Activated CD8-positive, alpha-beta T cell treated with anti-CD3 and anti-CD28 coated beads for 36 hours (primary cell): ENCODE results near the gene EHMT1. TPM values are rescaled to one million over a fixed set of nuclear protein-coding genes. Genes with fewer than 3 reads are reported as not detected.
"Not testable (repeated sequence)": the region's sequence is repeated elsewhere in the genome, so short reads cannot be mapped to it uniquely, and the experiment has no call there.

Source experiments
- ATAC-seq: fragments of 200-7000 bp; cut with Tn5 transposase; one replicate; pipeline ENCODE4 v1.10.0; 2021; ENCODE audit warnings: mild to moderate bottlenecking, moderate library complexity
- CTCF ChIA-PET: fragments of 350-600 bp; sonication (Branson Sonifier 250); formaldehyde crosslinking; loops from one replicate; lab custom pipeline; 2021; ENCODE audit warnings: antibody characterized with exemption; lab: Charles Lee
- POLR2A ChIA-PET: fragments of 350-600 bp; sonication (Branson Sonifier 250); formaldehyde crosslinking; loops from one replicate; lab custom pipeline; 2021; ENCODE audit warnings: antibody characterized with exemption; lab: Charles Lee
- DNase-seq: peaks from one replicate; pipeline ENCODE4 v3.0.0-alpha.2; 2020
- H3K27ac Mint-ChIP-seq: one replicate; pipeline ENCODE4 v1.8.0; 2021; ENCODE audit warnings: mild to moderate bottlenecking, mixed read lengths
- H3K27me3 Mint-ChIP-seq: one replicate; pipeline ENCODE4 v1.8.0; 2021; ENCODE audit warnings: mixed read lengths
- H3K36me3 Mint-ChIP-seq: one replicate; pipeline ENCODE4 v1.8.0; 2021; ENCODE audit warnings: low read depth, mixed read lengths
- H3K4me1 Mint-ChIP-seq: one replicate; pipeline ENCODE4 v1.8.0; 2021; ENCODE audit warnings: low read depth, mixed read lengths
- H3K4me3 Mint-ChIP-seq: one replicate; pipeline ENCODE4 v1.8.0; 2021; ENCODE audit warnings: mild to moderate bottlenecking, moderate library complexity, mixed read lengths
- H3K9me3 Mint-ChIP-seq: one replicate; pipeline ENCODE4 v1.8.0; 2021; ENCODE audit warnings: mixed read lengths
- intact Hi-C: fragments of 100-400 bp; cut with micrococcal nuclease; formaldehyde crosslinking; loops from one replicate; pipeline ENCODE4 v1.10.0; 2022
- total RNA-seq, 2 experiments: library from RNA; stranded (reverse); gene quantifications; one replicate each; pipeline ENCODE4 v1.2.3, GENCODE V29; 2021
- TF ChIP-seq, protein P1 (sequence below): fragments of 200-600 bp; IDR thresholded peaks from one replicate; pipeline ENCODE4 v1.8.0; 2022; ENCODE audit warnings: antibody characterized with exemption, mild to moderate bottlenecking

Gene EHMT1
- total RNA-seq, 2 experiments from 2014 or later, result 62.1 to 67.1 TPM

DNA sequence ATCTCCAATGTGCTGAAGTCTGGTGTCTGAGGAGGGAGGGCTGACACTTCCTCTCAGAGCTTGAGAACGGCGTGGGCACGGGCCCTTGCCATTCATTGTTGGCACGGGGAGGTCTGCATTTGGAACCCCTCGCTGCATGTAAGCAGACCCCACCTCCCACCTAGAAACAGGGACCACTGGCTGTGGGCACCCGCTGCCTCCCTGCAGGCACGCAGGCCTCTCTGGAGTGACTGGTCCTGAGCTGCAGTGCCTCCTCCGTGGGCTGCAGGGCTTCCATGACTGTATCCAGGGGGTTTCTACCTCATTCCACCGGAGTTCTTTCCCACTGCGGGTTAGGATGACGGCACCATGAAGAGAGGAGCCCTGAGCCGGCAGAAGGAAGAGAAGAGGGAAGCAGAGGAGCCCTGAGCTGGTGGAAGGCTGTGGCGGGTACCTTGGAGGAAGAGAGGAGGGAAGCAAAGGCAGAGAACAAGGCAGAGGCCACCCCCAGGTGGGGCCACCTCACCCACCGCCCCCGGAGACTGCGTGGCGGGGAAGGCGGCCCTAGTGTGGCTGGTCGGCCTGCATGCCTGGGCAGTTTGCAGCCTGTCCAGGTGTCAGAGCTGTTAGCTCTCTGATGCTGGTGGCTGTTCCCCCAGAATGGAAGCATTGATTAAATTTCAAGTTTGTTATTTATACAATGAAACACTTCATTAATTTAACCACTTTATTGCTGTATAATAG, 183.9 kb downstream of the EHMT1 start:
- intact Hi-C loops, result no loop called here

GRCh38 chr9:137804908-137805630, 186.3 kb downstream of the EHMT1 start:
- TF ChIP-seq, protein P1, sequence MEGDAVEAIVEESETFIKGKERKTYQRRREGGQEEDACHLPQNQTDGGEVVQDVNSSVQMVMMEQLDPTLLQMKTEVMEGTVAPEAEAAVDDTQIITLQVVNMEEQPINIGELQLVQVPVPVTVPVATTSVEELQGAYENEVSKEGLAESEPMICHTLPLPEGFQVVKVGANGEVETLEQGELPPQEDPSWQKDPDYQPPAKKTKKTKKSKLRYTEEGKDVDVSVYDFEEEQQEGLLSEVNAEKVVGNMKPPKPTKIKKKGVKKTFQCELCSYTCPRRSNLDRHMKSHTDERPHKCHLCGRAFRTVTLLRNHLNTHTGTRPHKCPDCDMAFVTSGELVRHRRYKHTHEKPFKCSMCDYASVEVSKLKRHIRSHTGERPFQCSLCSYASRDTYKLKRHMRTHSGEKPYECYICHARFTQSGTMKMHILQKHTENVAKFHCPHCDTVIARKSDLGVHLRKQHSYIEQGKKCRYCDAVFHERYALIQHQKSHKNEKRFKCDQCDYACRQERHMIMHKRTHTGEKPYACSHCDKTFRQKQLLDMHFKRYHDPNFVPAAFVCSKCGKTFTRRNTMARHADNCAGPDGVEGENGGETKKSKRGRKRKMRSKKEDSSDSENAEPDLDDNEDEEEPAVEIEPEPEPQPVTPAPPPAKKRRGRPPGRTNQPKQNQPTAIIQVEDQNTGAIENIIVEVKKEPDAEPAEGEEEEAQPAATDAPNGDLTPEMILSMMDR, result no peak
- ChIA-PET POLR2A (no interaction called here), CTCF (no interaction called here)
- DNase-seq (no peak), ATAC-seq (no peak)
- no peaks in the 10 kb centered on the region for H3K27me3 Mint-ChIP-seq
- intact Hi-C loops, result no loop called here
- H3K36me3 Mint-ChIP-seq, result peaks cover 36% of the 10 kb centered on the region
- no peak overlapping the region for H3K4me3 Mint-ChIP-seq
- no peaks in the 10 kb centered on the region for H3K9me3 Mint-ChIP-seq
- H3K27ac Mint-ChIP-seq, result no peak overlapping the region
- H3K4me1 Mint-ChIP-seq, result peaks cover 6% of the 10 kb centered on the region

More for the DNA sequence above, 183.9 kb downstream of the EHMT1 start:
- CTCF ChIA-PET, result no interaction called here
- Mint-ChIP-seq H3K27ac (no peak overlapping the region), H3K4me1 (peaks cover 4% of the 10 kb centered on the region), H3K27me3 (no peaks in the 10 kb centered on the region), H3K36me3 (peaks cover 36% of the 10 kb centered on the region), H3K9me3 (no peaks in the 10 kb centered on the region), H3K4me3 (no peak overlapping the region)
- DNase-seq, result no peak
- no peak for ATAC-seq
- TF ChIP-seq, protein P1, result no peak
- POLR2A ChIA-PET, result no interaction called here

- ChIA-PET POLR2A (interaction anchor here (0.6 kb wide), 1 partner anchor 38 kb away, joined by 3 read pairs; no protein-coding TSS in a partner anchor), CTCF (interaction anchor here (1.5 to 1.7 kb wide), 2 partner anchors 135 kb away, joined by 3 to 4 read pairs; no protein-coding TSS in a partner anchor)
- TF ChIP-seq, protein P1, result no peak
- no peaks in the 10 kb centered on the region for H3K9me3 Mint-ChIP-seq
- H3K27me3 Mint-ChIP-seq, result no peaks in the 10 kb centered on the region
- ATAC-seq (no peak), DNase-seq (peak; percentile 16)
- intact Hi-C loops, result no loop called here
- peak overlapping the region; percentile 34 for H3K27ac Mint-ChIP-seq
- H3K4me1 Mint-ChIP-seq, result peaks cover 8% of the 10 kb centered on the region
- H3K36me3 Mint-ChIP-seq, result peaks cover 29% of the 10 kb centered on the region
- H3K4me3 Mint-ChIP-seq, result no peak overlapping the region
Measured at GRCh38 chr9:137807721-137808703, 189.2 kb downstream of the EHMT1 start.

DNA sequence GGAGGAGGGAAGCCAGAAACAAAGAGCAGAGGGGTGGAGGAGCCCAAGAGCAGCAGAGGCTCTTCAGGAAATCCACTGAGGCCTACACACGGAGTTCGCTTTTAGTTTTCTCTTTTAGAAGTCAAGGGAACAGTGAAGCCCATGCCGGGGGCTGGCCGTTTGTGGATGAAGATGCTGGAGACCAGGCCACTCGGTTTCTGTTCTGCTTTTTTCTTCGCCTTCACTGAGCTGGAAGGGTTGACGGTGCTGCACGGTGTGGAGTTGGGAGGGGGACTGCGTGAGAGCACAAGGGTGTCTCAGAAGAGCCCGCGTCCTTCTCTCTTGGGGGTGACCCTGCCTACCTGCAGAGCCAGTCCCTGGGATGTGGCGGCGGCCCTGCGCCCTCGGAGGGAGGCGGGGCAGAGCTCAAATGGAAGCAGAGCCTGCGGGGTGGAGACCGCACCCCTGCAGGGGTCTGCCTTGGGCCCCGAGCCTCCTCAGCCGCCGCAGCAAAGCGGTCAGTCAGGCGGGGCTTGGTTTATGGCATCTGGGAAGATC, 190.3 kb downstream of the EHMT1 start:
- no peak overlapping the region for H3K4me3 Mint-ChIP-seq
- peaks cover 8% of the 10 kb centered on the region for H3K4me1 Mint-ChIP-seq
- peaks cover 23% of the 10 kb centered on the region for H3K36me3 Mint-ChIP-seq
- no peaks in the 10 kb centered on the region for H3K9me3 Mint-ChIP-seq
- ChIA-PET POLR2A (no interaction called here), CTCF (interaction anchor here (1.7 kb wide), 1 partner anchor 136 kb away, joined by 3 read pairs; no protein-coding TSS in a partner anchor)
- no peaks in the 10 kb centered on the region for H3K27me3 Mint-ChIP-seq
- no peak overlapping the region for H3K27ac Mint-ChIP-seq
- no peak for ATAC-seq
- intact Hi-C loops, result no loop called here
- DNase-seq, result no peak
- TF ChIP-seq, protein P1, result no peak

DNA sequence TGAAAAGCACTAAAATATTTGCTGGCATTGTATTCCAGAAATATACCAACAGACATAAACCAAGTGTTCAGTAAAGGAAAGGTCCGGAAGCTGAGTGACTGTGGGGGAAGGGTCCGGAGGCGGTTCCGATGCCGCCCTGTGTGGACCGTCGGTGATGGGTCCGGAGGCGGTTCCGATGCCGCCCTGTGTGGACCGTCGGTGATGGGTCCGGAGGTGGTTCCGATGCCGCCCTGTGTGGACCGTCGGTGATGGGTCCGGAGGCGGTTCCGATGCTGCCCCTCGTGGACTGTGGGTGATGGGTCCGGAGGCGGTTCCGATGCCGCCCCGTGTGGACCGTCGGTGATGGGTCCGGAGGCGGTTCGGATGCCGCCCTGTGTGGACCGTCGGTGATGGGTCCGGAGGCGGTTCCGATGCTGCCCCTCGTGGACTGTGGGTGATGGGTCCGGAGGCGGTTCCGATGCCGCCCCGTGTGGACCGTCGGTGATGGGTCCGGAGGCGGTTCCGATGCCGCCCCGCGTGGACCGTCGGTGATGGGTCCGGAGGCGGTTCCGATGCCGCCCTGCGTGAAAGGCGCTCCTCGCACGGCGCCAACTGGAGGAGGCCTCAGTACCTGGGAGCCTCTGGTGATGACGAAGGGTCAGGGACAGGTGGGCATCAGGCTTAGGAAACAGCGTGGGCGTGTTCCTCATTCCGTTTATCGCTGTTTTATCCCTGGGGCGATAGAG, 191.1 kb downstream of the EHMT1 start:
- H3K4me3 Mint-ChIP-seq, intact Hi-C loops, DNase-seq, H3K4me1 Mint-ChIP-seq, H3K27me3 Mint-ChIP-seq, ATAC-seq, H3K27ac Mint-ChIP-seq, POLR2A ChIA-PET, H3K9me3 Mint-ChIP-seq: not testable (repeated sequence)
- CTCF ChIA-PET, result interaction anchor here (1.7 kb wide), 1 partner anchor 137 kb away, joined by 3 read pairs; no protein-coding TSS in a partner anchor
- peaks cover 16% of the 10 kb centered on the region for H3K36me3 Mint-ChIP-seq
